Activated T-cell treated with anti-CD3 and anti-CD28 coated beads, Interleukin-2, amount 50 U/mL, for 48 hours (primary cell): ENCODE results near the gene ANKK1.
A peak's percentile ranks its signal among the peaks of the same experiment; 100 is the strongest.

Source experiments
- DNase-seq, 2 experiments: peaks; one replicate each; pipeline ENCODE4 v3.0.0-alpha.2; 2020

ANKK1 gene

GRCh38 chr11:113411536-113411935 lies 24.0 kb downstream of the ANKK1 start:
- no peak for DNase-seq

GRCh38 chr11:113412675-113413074 lies 25.1 kb downstream of the ANKK1 start:
- DNase-seq: no peak

GRCh38 chr11:113415343-113415742 lies 27.8 kb downstream of the ANKK1 start:
- no peak for DNase-seq

GRCh38 chr11:113417428-113417827 lies 29.8 kb downstream of the ANKK1 start:
- DNase-seq: no peak

GRCh38 chr11:113419454-113420003 lies 31.9 kb downstream of the ANKK1 start:
- DNase-seq: no peak

- no peak for DNase-seq
These were observed 33.2 kb downstream of the ANKK1 start for GRCh38 chr11:113420808-113421207.

GRCh38 chr11:113426686-113427085 lies 39.1 kb downstream of the ANKK1 start:
- no peak for DNase-seq

- no peak for DNase-seq
These were observed 44.2 kb downstream of the ANKK1 start for GRCh38 chr11:113431746-113432145.

- DNase-seq: no peak
These were observed 47.8 kb downstream of the ANKK1 start for GRCh38 chr11:113435190-113435968.

- no peak for DNase-seq
These were observed 49.2 kb downstream of the ANKK1 start for GRCh38 chr11:113436672-113437252.

GRCh38 chr11:113440816-113441215 lies 53.2 kb downstream of the ANKK1 start:
- DNase-seq: no peak

- no peak for DNase-seq
These were observed 57.0 kb downstream of the ANKK1 start for GRCh38 chr11:113444502-113445123.

- DNase-seq: peak in 1 of 2 experiments; percentile 21
These were observed 58.5 kb downstream of the ANKK1 start for GRCh38 chr11:113446112-113446511.

GRCh38 chr11:113446938-113447337 lies 59.4 kb downstream of the ANKK1 start:
- DNase-seq: no peak

GRCh38 chr11:113447621-113448315 lies 60.2 kb downstream of the ANKK1 start:
- no peak for DNase-seq

- DNase-seq: no peak
These were observed 60.7 kb downstream of the ANKK1 start for GRCh38 chr11:113448316-113448677.

- DNase-seq: no peak
These were observed 62.2 kb downstream of the ANKK1 start for GRCh38 chr11:113449743-113450142.
